H1 (cell line): Measurements from ENCODE around the gene YWHAB. TPM values are rescaled to one million over a fixed set of nuclear protein-coding genes. Genes with fewer than 3 reads are reported as not detected.

Experiments used
- BACH1 ChIP-seq: IDR thresholded peaks from 2 replicates; pipeline ENCODE4 v1.6.1; 2012; ENCODE audit warnings: low read length, improper control_type of control experiment
- FOSL1 ChIP-seq: IDR thresholded peaks from 2 replicates; pipeline ENCODE4 v1.6.1; 2011; ENCODE audit warnings: mild to moderate bottlenecking, low read depth, low read length, moderate library complexity; ENCODE audit not compliant: insufficient read depth
- KDM5A ChIP-seq: fragments of 200-600 bp; IDR thresholded peaks from 2 replicates; pipeline ENCODE4 v1.7.1; 2012; ENCODE audit warnings: mild to moderate bottlenecking, low read length, inconsistent platforms, mixed read lengths
- SRF ChIP-seq: IDR thresholded peaks from 2 replicates; pipeline ENCODE4 v1.6.1; 2011; ENCODE audit warnings: mild to moderate bottlenecking, low read depth, low read length, moderate library complexity
- TBP ChIP-seq: IDR thresholded peaks from 2 replicates; pipeline ENCODE4 v1.6.1; 2011; ENCODE audit warnings: low read depth, low read length, improper control_type of control experiment
- TCF12 ChIP-seq: IDR thresholded peaks from 2 replicates; pipeline ENCODE4 v1.6.1; 2011; ENCODE audit warnings: low read depth, mild to moderate bottlenecking, low read length
- ZNF274 ChIP-seq: IDR thresholded peaks from 2 replicates; pipeline ENCODE4 v1.7.0; 2012; ENCODE audit warnings: low read length, borderline replicate concordance; ENCODE audit errors: extremely low read depth
- polyA plus RNA-seq, 7 experiments: library from polyadenylated mRNA; depleted of rRNA in 3 of 7; stranded (reverse) in 5 of 7; unstranded in 2 of 7; fragments of >200 nt in 5 of 7; fragments of 200-250 nt in 2 of 7; gene quantifications; 1 replicate in 5 of 7; 2 replicates in 1 of 7; 4 replicates in 1 of 7; pipeline versions ENCODE4 v1.2.1 to v1.2.3, GENCODE V29; 2011 to 2013; ENCODE audit warnings: missing spikeins in 2 of 7, mixed read lengths in 2 of 7
- total RNA-seq: library from RNA; stranded (reverse); fragmentation: NEBNext Ultra II Directional; extraction: Animal tissue kit (Norgen Biotek cat#: 25700); gene quantifications from 2 replicates; pipeline ENCODE4 v1.2.1, GENCODE V29; 2021
- TF ChIP-seq, protein P1 (sequence below): IDR thresholded peaks from 2 replicates; pipeline ENCODE4 v1.6.1; 2011; ENCODE audit warnings: low read length, improper control_type of control experiment
- TF ChIP-seq, protein P2 (sequence below): IDR thresholded peaks from 2 replicates; pipeline ENCODE4 v1.6.1; 2012; ENCODE audit warnings: inconsistent platforms

Gene YWHAB
- total and polyA plus RNA-seq, 2 of the 8 experiments (the other 6 are each of a cell fraction or from before 2014, with no cell fraction given), result 72.9 to 256 TPM

DNA sequence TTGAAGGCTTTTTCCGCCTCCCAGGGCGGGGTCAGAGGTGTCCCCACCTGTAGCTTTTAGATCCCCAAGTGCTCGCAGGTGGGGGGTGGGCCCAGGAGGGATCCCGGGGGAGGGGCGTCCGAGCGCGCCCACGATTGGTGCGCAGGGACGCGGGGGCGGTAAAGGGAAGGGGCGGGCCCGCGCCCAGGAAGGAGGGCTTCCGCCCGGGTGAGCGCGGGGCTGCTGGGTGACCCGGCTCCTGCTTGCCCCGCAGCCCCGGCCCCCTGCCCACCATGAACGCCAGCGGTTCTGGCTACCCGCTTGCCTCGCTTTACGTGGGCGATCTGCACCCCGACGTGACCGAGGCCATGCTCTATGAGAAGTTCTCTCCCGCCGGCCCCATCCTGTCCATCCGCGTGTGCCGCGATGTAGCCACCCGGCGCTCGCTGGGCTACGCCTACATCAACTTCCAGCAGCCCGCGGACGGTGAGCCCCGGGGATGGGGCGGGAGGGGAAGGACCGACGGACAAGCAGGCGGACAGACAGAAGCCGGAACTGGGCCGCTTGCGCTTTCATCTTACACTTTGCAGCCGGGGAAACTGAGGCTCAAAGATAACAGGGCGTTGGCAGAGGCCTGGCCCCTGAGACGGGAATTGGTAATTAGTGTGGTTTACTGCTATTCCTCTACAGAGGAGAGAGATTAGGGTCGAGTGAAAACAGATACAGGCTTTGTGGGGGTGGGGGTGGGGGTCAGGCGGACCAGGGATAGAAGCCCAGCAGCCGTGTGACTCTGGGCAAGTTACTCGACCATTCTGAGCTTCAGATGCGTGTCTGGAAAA is 24.6 kb downstream of the YWHAB start, which contains the start of gene PABPC1L (continued):
- TF ChIP-seq SRF, result no peak
- TF ChIP-seq FOSL1, result no peak
- TF ChIP-seq, protein P1, sequence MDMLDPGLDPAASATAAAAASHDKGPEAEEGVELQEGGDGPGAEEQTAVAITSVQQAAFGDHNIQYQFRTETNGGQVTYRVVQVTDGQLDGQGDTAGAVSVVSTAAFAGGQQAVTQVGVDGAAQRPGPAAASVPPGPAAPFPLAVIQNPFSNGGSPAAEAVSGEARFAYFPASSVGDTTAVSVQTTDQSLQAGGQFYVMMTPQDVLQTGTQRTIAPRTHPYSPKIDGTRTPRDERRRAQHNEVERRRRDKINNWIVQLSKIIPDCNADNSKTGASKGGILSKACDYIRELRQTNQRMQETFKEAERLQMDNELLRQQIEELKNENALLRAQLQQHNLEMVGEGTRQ, result no peak
- peak; percentile 22; the same call in 1 of the 2 replicates for TF ChIP-seq BACH1
- TF ChIP-seq, protein P2, sequence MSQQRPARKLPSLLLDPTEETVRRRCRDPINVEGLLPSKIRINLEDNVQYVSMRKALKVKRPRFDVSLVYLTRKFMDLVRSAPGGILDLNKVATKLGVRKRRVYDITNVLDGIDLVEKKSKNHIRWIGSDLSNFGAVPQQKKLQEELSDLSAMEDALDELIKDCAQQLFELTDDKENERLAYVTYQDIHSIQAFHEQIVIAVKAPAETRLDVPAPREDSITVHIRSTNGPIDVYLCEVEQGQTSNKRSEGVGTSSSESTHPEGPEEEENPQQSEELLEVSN, result 0 out of 2 replicates have a peak, but pooled peaks have one; percentile 27
- TF ChIP-seq ZNF274, result no peak
- peak; percentile 83; the same call in 1 of the 2 replicates for TF ChIP-seq TCF12
- 0 out of 2 replicates have a peak, but pooled peaks have one; percentile 28 for TF ChIP-seq TBP
- TF ChIP-seq KDM5A, result no peak
